OCI-LY3 (cell line): ENCODE results near the gene SDR42E1.

ENCODE experiments used
- H2AFZ ChIP-seq: fragments of 200-600, 300-600 bp; shearing (Covaris generic); 2 replicates; pipeline ENCODE4 v1.6.0; 2014; ENCODE audit warnings: antibody characterized with exemption, low read depth, low read length
- H3K27ac ChIP-seq: fragments of 200-600, 300-600 bp; sonication (generic); 2 replicates; pipeline ENCODE4 v1.5.1; 2014; ENCODE audit warnings: mild to moderate bottlenecking, low read length, moderate library complexity, mixed read lengths
- H3K27me3 ChIP-seq: fragments of 200-600, 300-600 bp; sonication (generic); 2 replicates; pipeline ENCODE4 v1.6.1; 2014; ENCODE audit warnings: low read depth, low read length, mixed read lengths
- H3K36me3 ChIP-seq: fragments of 200-600, 300-600 bp; sonication (generic); replicated peaks from 2 replicates; pipeline ENCODE3; 2014; ENCODE audit warnings: low read depth, low read length, mixed read lengths
- H3K4me1 ChIP-seq: fragments of 300-600, 200-600 bp; sonication (generic); 2 replicates; pipeline ENCODE4 v1.6.1; 2014; ENCODE audit warnings: low read length, mixed read lengths
- H3K4me2 ChIP-seq: fragments of 200-600, 300-600 bp; sonication (generic); 2 replicates; pipeline ENCODE4 v1.6.1; 2014; ENCODE audit warnings: low read length, mixed read lengths
- H3K4me3 ChIP-seq: fragments of 300-600, 200-600 bp; sonication (generic); 2 replicates; pipeline ENCODE4 v1.5.1; 2014; ENCODE audit warnings: antibody characterized with exemption, mild to moderate bottlenecking, low read length, moderate library complexity
- H3K79me2 ChIP-seq: fragments of 300-600, 200-600 bp; shearing (Covaris generic); 2 replicates; pipeline ENCODE4 v1.6.1; 2014; ENCODE audit warnings: mild to moderate bottlenecking, low read length, mixed read lengths
- H3K9ac ChIP-seq: fragments of 300-600, 200-600 bp; shearing (Covaris generic); 2 replicates; pipeline ENCODE4 v1.6.0; 2014; ENCODE audit warnings: mild to moderate bottlenecking, low read length, moderate library complexity
- H3K9me3 ChIP-seq: fragments of 200-600, 300-600 bp; shearing (Covaris generic); 2 replicates; pipeline ENCODE4 v1.6.1; 2014; ENCODE audit warnings: low read length, mixed read lengths; ENCODE audit not compliant: insufficient read depth
- H4K20me1 ChIP-seq: fragments of 200-600, 300-600 bp; sonication (generic); 2 replicates; pipeline ENCODE4 v1.6.1; 2016; ENCODE audit warnings: low read length, mixed read lengths; ENCODE audit not compliant: insufficient read depth
- CTCF ChIP-seq: fragments of 200-600, 300-600 bp; sonication (generic); IDR thresholded peaks from 2 replicates; pipeline ENCODE4 v1.5.1; 2014; ENCODE audit warnings: antibody characterized with exemption, low read length, low read depth
- EZH2phosphoT487 ChIP-seq: fragments of 200-600 bp; shearing (Covaris generic); IDR thresholded peaks from 2 replicates; pipeline ENCODE4 v1.6.1; 2018; ENCODE audit warnings: antibody characterized with exemption, mixed run types, low read depth

The SDR42E1 gene

GRCh38 chr16:82055728-82056549 is 44.7 kb upstream of the SDR42E1 start:
- Histone ChIP-seq H3K27ac (no peak overlapping the region), H3K4me1 (no peaks in the 10 kb centered on the region), H3K79me2 (no peaks in the 10 kb centered on the region), H2AFZ (no peak overlapping the region), H3K9ac (no peak overlapping the region), H3K4me2 (no peak overlapping the region), H3K27me3 (peaks cover 52% of the 10 kb centered on the region), H3K9me3 (no peaks in the 10 kb centered on the region), H4K20me1 (no peaks in the 10 kb centered on the region), H3K36me3 (no peaks in the 10 kb centered on the region), H3K4me3 (no peak overlapping the region)
- no peak for TF ChIP-seq EZH2phosphoT487
- no peak for TF ChIP-seq CTCF

GRCh38 chr16:82055117-82055516 is 43.8 kb upstream of the SDR42E1 start:
- Histone ChIP-seq H3K9me3 (no peaks in the 10 kb centered on the region), H3K27me3 (peaks cover 58% of the 10 kb centered on the region), H3K4me2 (no peak overlapping the region), H2AFZ (no peak overlapping the region), H4K20me1 (no peaks in the 10 kb centered on the region), H3K79me2 (no peaks in the 10 kb centered on the region), H3K4me1 (no peaks in the 10 kb centered on the region), H3K36me3 (no peaks in the 10 kb centered on the region), H3K9ac (no peak overlapping the region), H3K4me3 (no peak overlapping the region), H3K27ac (no peak overlapping the region)
- TF ChIP-seq CTCF, result no peak
- no peak for TF ChIP-seq EZH2phosphoT487

GRCh38 chr16:82051656-82052055 is 40.4 kb upstream of the SDR42E1 start:
- H4K20me1 ChIP-seq, result no peaks in the 10 kb centered on the region
- no peaks in the 10 kb centered on the region for H3K36me3 ChIP-seq
- TF ChIP-seq CTCF, result no peak
- no peak for TF ChIP-seq EZH2phosphoT487
- H3K27ac ChIP-seq, result no peak overlapping the region
- H3K79me2 ChIP-seq, result no peaks in the 10 kb centered on the region
- H3K4me1 ChIP-seq, result no peaks in the 10 kb centered on the region
- H3K9ac ChIP-seq, result no peak overlapping the region
- H3K27me3 ChIP-seq, result peaks cover 68% of the 10 kb centered on the region
- H2AFZ ChIP-seq, result no peak overlapping the region
- H3K9me3 ChIP-seq, result no peaks in the 10 kb centered on the region
- H3K4me3 ChIP-seq, result no peak overlapping the region
- no peak overlapping the region for H3K4me2 ChIP-seq

GRCh38 chr16:82050909-82051357 is 39.7 kb upstream of the SDR42E1 start:
- H3K27me3 ChIP-seq, result peaks cover 62% of the 10 kb centered on the region
- H3K4me1 ChIP-seq, result no peaks in the 10 kb centered on the region
- no peaks in the 10 kb centered on the region for H4K20me1 ChIP-seq
- no peak overlapping the region for H3K4me2 ChIP-seq
- H3K27ac ChIP-seq, result no peak overlapping the region
- no peak overlapping the region for H3K4me3 ChIP-seq
- no peaks in the 10 kb centered on the region for H3K36me3 ChIP-seq
- no peak overlapping the region for H3K9ac ChIP-seq
- H3K9me3 ChIP-seq, result no peaks in the 10 kb centered on the region
- TF ChIP-seq EZH2phosphoT487 (no peak), CTCF (no peak)
- H3K79me2 ChIP-seq, result no peaks in the 10 kb centered on the region
- H2AFZ ChIP-seq, result no peak overlapping the region
